ENCODE results near the gene KCNH4. TPM values are rescaled to one million over a fixed set of nuclear protein-coding genes. Genes with fewer than 3 reads are reported as not detected.

KCNH4 gene
- total RNA-seq (under 1 TPM in 8 of 9 donors, not detected in 1; 0.07 to 0.28 (median 0.14) TPM), polyA plus RNA-seq (under 1 TPM; 0.08 to 0.10 TPM)
- long read RNA-seq, donor 1 = 0 reads
- long read RNA-seq, donor 2 = 0 reads
- long read RNA-seq, donor 3 = 0 reads

- WGBS, 4 donors = 4 to 12% (median 6%) methylated on average over 19 to 60 of the region's 60 CpGs
- peak; percentile 57 to 78 (median 70) for ATAC-seq
Measured at GRCh38 chr17:42180922-42181850, at the start of gene KCNH4. KCNH4 (minus strand) TSS chr17:42181142; CDS start chr17:42180945, 197 bp downstream.

GRCh38 chr17:42230225-42230624 lies 49.3 kb upstream of the KCNH4 start:
- DNase-seq (no peak), ATAC-seq (no peak)
- TF ChIP-seq POLR2A (IDR thresholded peaks at IDR 0.05) (no peak), CTCF (IDR thresholded peaks at IDR 0.05) (no peak)
- intact Hi-C loops (cut with DNase I) = loop anchor here in 1 of 10 donors (5.0 kb wide), 1 partner anchor 42 kb away; no protein-coding TSS in a partner anchor
- Histone ChIP-seq H3K27ac (no peak overlapping the region), H3K36me3 (peaks cover 0 to 16% (median 6%) of the 10 kb centered on the region in 9 donors), H3K27me3 (no peaks in the 10 kb centered on the region), H3K4me1 (peaks cover 0 to 38% (median 24%) of the 10 kb centered on the region in 12 donors), H3K4me3 (no peak overlapping the region), H3K9me3 (no peaks in the 10 kb centered on the region)
- 87 to 88% (median 88%) methylated on average over 5 of the region's 5 CpGs for WGBS, 4 donors

More at GRCh38 chr17:42180922-42181850, at the start of gene KCNH4:
- Histone ChIP-seq H3K36me3 (no peaks in the 10 kb centered on the region), H3K4me3 (peak within 1 kb of the TSS; percentile 15 to 54 (median 46)), H3K27me3 (peaks cover 0 to 28% (median 14%) of the 10 kb centered on the region in 9 donors), H3K9me3 (no peaks in the 10 kb centered on the region), H3K27ac (peak within 1 kb of the TSS in 1 of 12 donors; percentile 24), H3K4me1 (peaks cover 0 to 42% (median 27%) of the 10 kb centered on the region in 12 donors)
- DNase-seq = peak; percentile 76 to 91 (median 83)
- intact Hi-C loops (cut with DNase I) = loop anchor here in 6 of 10 donors (2.0 to 10.0 kb wide), 8 partner anchors 59 to 351 kb away; partner anchors contain the start of genes HSPB9 (in 1 of the 6), KAT2A (in 1 of the 6) and STAT5B (in 1 of the 6)
- peak; percentile 35 to 64 (median 51) for TF ChIP-seq CTCF (IDR thresholded peaks at IDR 0.05)
- no peak for TF ChIP-seq POLR2A (IDR thresholded peaks at IDR 0.05)

- ATAC-seq (peak in 1 of 4 donors; percentile 48), DNase-seq (no peak)
- Histone ChIP-seq H3K27me3 (no peaks in the 10 kb centered on the region), H3K36me3 (peaks cover 0 to 36% (median 26%) of the 10 kb centered on the region in 9 donors), H3K4me3 (no peak overlapping the region), H3K27ac (peak overlapping the region in 9 of 12 donors; percentile 5 to 69 (median 45)), H3K4me1 (peaks cover 0 to 23% (median 16%) of the 10 kb centered on the region in 12 donors), H3K9me3 (no peaks in the 10 kb centered on the region)
- WGBS, 4 donors = 51 to 63% (median 55%) methylated on average over 11 of the region's 11 CpGs
- intact Hi-C loops (cut with DNase I) = loop anchor here in 3 of 10 donors (5.0 to 10.0 kb wide), 3 partner anchors 44 to 49 kb away; partner anchors contain the start of gene STAT5B (in 2 of the 3)
- TF ChIP-seq POLR2A (IDR thresholded peaks at IDR 0.05) (no peak), CTCF (IDR thresholded peaks at IDR 0.05) (no peak)
Measured at GRCh38 chr17:42227849-42228700, 47.1 kb upstream of the KCNH4 start.

Measured in heart left ventricle (tissue), 16 donors.